Activated CD4-positive, alpha-beta T cell treated with anti-CD3 and anti-CD28 coated beads for 36 hours (primary cell): ENCODE results near the gene AKAP8L. TPM values are rescaled to one million over a fixed set of nuclear protein-coding genes. Genes with fewer than 3 reads are reported as not detected.

ENCODE experiments used
- ATAC-seq: fragments of 200-7000 bp; cut with Tn5 transposase; one replicate; pipeline ENCODE4 v1.10.0; 2021; ENCODE audit warnings: mild to moderate bottlenecking, moderate library complexity
- CTCF ChIA-PET: fragments of 350-600 bp; sonication (Branson Sonifier 250); formaldehyde crosslinking; loops from one replicate; lab custom pipeline; 2021; ENCODE audit warnings: antibody characterized with exemption; lab: Charles Lee
- POLR2A ChIA-PET: fragments of 350-600 bp; sonication (Branson Sonifier 250); formaldehyde crosslinking; loops from one replicate; lab custom pipeline; 2021; ENCODE audit warnings: antibody characterized with exemption, inconsistent platforms; lab: Charles Lee
- DNase-seq: peaks from one replicate; pipeline ENCODE4 v3.0.0-alpha.2; 2020
- H3K27ac Mint-ChIP-seq: one replicate; pipeline ENCODE4 v1.8.0; 2021; ENCODE audit warnings: mixed read lengths
- H3K27me3 Mint-ChIP-seq: one replicate; pipeline ENCODE4 v1.8.0; 2021; ENCODE audit warnings: mixed read lengths
- H3K36me3 Mint-ChIP-seq: one replicate; pipeline ENCODE4 v1.8.0; 2021; ENCODE audit warnings: low read depth, mixed read lengths
- H3K4me1 Mint-ChIP-seq: one replicate; pipeline ENCODE4 v1.8.0; 2021; ENCODE audit warnings: mixed read lengths
- H3K4me3 Mint-ChIP-seq: one replicate; pipeline ENCODE4 v1.8.0; 2021; ENCODE audit warnings: mild to moderate bottlenecking, moderate library complexity, mixed read lengths
- H3K9me3 Mint-ChIP-seq: one replicate; pipeline ENCODE4 v1.8.0; 2021; ENCODE audit warnings: low read depth, mixed read lengths
- intact Hi-C, 2 experiments: fragments of 100-400 bp; cut with DNase I in 1 of 2; cut with micrococcal nuclease in 1 of 2; formaldehyde crosslinking; loops; one replicate each; pipeline versions ENCODE4 v1.14.2 to v1.15.1; 2022 to 2024; cut with DNase I, micrococcal nuclease
- total RNA-seq, 2 experiments: library from RNA; stranded (reverse); gene quantifications; one replicate each; pipeline ENCODE4 v1.2.3, GENCODE V29; 2021

The AKAP8L gene
- total RNA-seq, 2 experiments from 2014 or later, result 76.2 to 89.9 TPM

GRCh38 chr19:15378534-15379082 is 40.2 kb downstream of the AKAP8L start:
- CTCF ChIA-PET, result interaction anchor here (0.5 to 3.6 kb wide), 14 partner anchors 8 to 739 kb away, joined by 3 to 22 read pairs (median 4); partner anchors contain the start of gene AKAP8L
- POLR2A ChIA-PET, result interaction anchor here (0.6 to 3.4 kb wide), 13 partner anchors 8 to 1707 kb away, joined by 3 to 34 read pairs (median 3); partner anchors contain the start of genes AKAP8L and BRD4
- intact Hi-C loops, result loop anchor here (1.0 to 5.0 kb wide), 16 partner anchors 41 to 960 kb away; partner anchors contain the start of genes BRD4 (in 2 of the 2), DDX39A (in 1 of the 2) and RAB8A (in 1 of the 2)
- Mint-ChIP-seq H3K9me3 (no peaks in the 10 kb centered on the region), H3K4me1 (peaks cover 37% of the 10 kb centered on the region), H3K4me3 (peak overlapping the region; percentile 88), H3K27ac (peak overlapping the region; percentile 95), H3K36me3 (peaks cover 10% of the 10 kb centered on the region), H3K27me3 (no peaks in the 10 kb centered on the region)
- DNase-seq (peak; percentile 73), ATAC-seq (peak; percentile 14)

- no peak for DNase-seq
- peaks cover 32% of the 10 kb centered on the region for H3K4me1 Mint-ChIP-seq
- no peaks in the 10 kb centered on the region for H3K27me3 Mint-ChIP-seq
- ATAC-seq, result no peak
- H3K4me3 Mint-ChIP-seq, result no peak overlapping the region
- intact Hi-C loops, result loop anchor here (5.0 kb wide), 3 partner anchors 43 to 737 kb away; partner anchors contain the start of genes BRD4 (in 1 of the 2) and RAB8A (in 1 of the 2)
- H3K9me3 Mint-ChIP-seq, result no peaks in the 10 kb centered on the region
- H3K27ac Mint-ChIP-seq, result no peak overlapping the region
- ChIA-PET CTCF (interaction anchor here (0.6 kb wide), 1 partner anchor 246 kb away, joined by 3 read pairs; no protein-coding TSS in a partner anchor), POLR2A (interaction anchor here (0.6 kb wide), 1 partner anchor 367 kb away, joined by 4 read pairs; no protein-coding TSS in a partner anchor)
- H3K36me3 Mint-ChIP-seq, result peaks cover 35% of the 10 kb centered on the region
Measured at GRCh38 chr19:15374796-15375440, 43.9 kb downstream of the AKAP8L start.

GRCh38 chr19:15374105-15374651 is 44.6 kb downstream of the AKAP8L start:
- intact Hi-C loops, result no loop called here
- Mint-ChIP-seq H3K9me3 (no peaks in the 10 kb centered on the region), H3K27ac (no peak overlapping the region), H3K4me3 (no peak overlapping the region), H3K27me3 (no peaks in the 10 kb centered on the region), H3K36me3 (peaks cover 37% of the 10 kb centered on the region), H3K4me1 (peaks cover 32% of the 10 kb centered on the region)
- no peak for DNase-seq
- ChIA-PET CTCF (interaction anchor here (0.6 kb wide), 1 partner anchor 245 kb away, joined by 3 read pairs; no protein-coding TSS in a partner anchor), POLR2A (no interaction called here)
- ATAC-seq, result no peak

- Mint-ChIP-seq H3K4me3 (no peak overlapping the region), H3K4me1 (peaks cover 32% of the 10 kb centered on the region), H3K27ac (no peak overlapping the region), H3K9me3 (no peaks in the 10 kb centered on the region), H3K36me3 (peaks cover 39% of the 10 kb centered on the region), H3K27me3 (no peaks in the 10 kb centered on the region)
- intact Hi-C loops, result no loop called here
- POLR2A ChIA-PET, result no interaction called here
- CTCF ChIA-PET, result interaction anchor here (0.6 kb wide), 2 partner anchors 82 to 91 kb away, joined by 3 read pairs; no protein-coding TSS in a partner anchor
- DNase-seq, result no peak
- ATAC-seq, result no peak
Measured at GRCh38 chr19:15373644-15374043, 45.1 kb downstream of the AKAP8L start.

- H3K4me1 Mint-ChIP-seq, result peaks cover 30% of the 10 kb centered on the region
- ChIA-PET CTCF (interaction anchor here (0.6 kb wide), 1 partner anchor 81 kb away, joined by 3 read pairs; no protein-coding TSS in a partner anchor), POLR2A (no interaction called here)
- H3K9me3 Mint-ChIP-seq, result no peaks in the 10 kb centered on the region
- ATAC-seq (no peak), DNase-seq (no peak)
- H3K27me3 Mint-ChIP-seq, result no peaks in the 10 kb centered on the region
- peaks cover 43% of the 10 kb centered on the region for H3K36me3 Mint-ChIP-seq
- intact Hi-C loops, result no loop called here
- peak overlapping the region; percentile 79 for H3K27ac Mint-ChIP-seq
- H3K4me3 Mint-ChIP-seq, result no peak overlapping the region
Measured at GRCh38 chr19:15372891-15373301, 45.9 kb downstream of the AKAP8L start.

- Mint-ChIP-seq H3K4me1 (peaks cover 25% of the 10 kb centered on the region), H3K36me3 (peaks cover 48% of the 10 kb centered on the region), H3K4me3 (no peak overlapping the region), H3K27me3 (no peaks in the 10 kb centered on the region), H3K27ac (peak overlapping the region; percentile 79), H3K9me3 (no peaks in the 10 kb centered on the region)
- peak; percentile 68 for DNase-seq
- peak; percentile 55 for ATAC-seq
- ChIA-PET CTCF (interaction anchor here (0.5 kb wide), 1 partner anchor 800 kb away, joined by 3 read pairs; no protein-coding TSS in a partner anchor), POLR2A (no interaction called here)
- intact Hi-C loops, result no loop called here
Measured at GRCh38 chr19:15372470-15372869, 46.3 kb downstream of the AKAP8L start.

- POLR2A ChIA-PET, result interaction anchor here (0.6 to 1.1 kb wide), 4 partner anchors 13 to 156 kb away, joined by 3 to 4 read pairs (median 3); partner anchors contain the start of gene AKAP8L
- Mint-ChIP-seq H3K4me3 (no peak overlapping the region), H3K4me1 (peaks cover 20% of the 10 kb centered on the region), H3K27me3 (no peaks in the 10 kb centered on the region), H3K9me3 (no peaks in the 10 kb centered on the region), H3K36me3 (peaks cover 49% of the 10 kb centered on the region), H3K27ac (peak overlapping the region; percentile 79)
- DNase-seq (no peak), ATAC-seq (no peak)
- intact Hi-C loops, result no loop called here
- CTCF ChIA-PET, result interaction anchor here (0.5 to 1.0 kb wide), 2 partner anchors 9 to 801 kb away, joined by 3 read pairs; no protein-coding TSS in a partner anchor
Measured at GRCh38 chr19:15371786-15372380, 46.9 kb downstream of the AKAP8L start.

GRCh38 chr19:15371119-15371518 is 47.7 kb downstream of the AKAP8L start:
- no peak overlapping the region for H3K27ac Mint-ChIP-seq
- CTCF ChIA-PET, result interaction anchor here (0.6 to 1.0 kb wide), 2 partner anchors 10 to 51 kb away, joined by 3 to 4 read pairs; no protein-coding TSS in a partner anchor
- H3K4me3 Mint-ChIP-seq, result no peak overlapping the region
- H3K36me3 Mint-ChIP-seq, result peaks cover 50% of the 10 kb centered on the region
- no peaks in the 10 kb centered on the region for H3K9me3 Mint-ChIP-seq
- H3K27me3 Mint-ChIP-seq, result no peaks in the 10 kb centered on the region
- ATAC-seq (no peak), DNase-seq (no peak)
- peaks cover 15% of the 10 kb centered on the region for H3K4me1 Mint-ChIP-seq
- intact Hi-C loops, result no loop called here
- POLR2A ChIA-PET, result interaction anchor here (0.6 to 1.4 kb wide), 7 partner anchors 8 to 1890 kb away, joined by 3 to 7 read pairs (median 4); partner anchors contain the start of genes AKAP8 and AKAP8L

- no peaks in the 10 kb centered on the region for H3K27me3 Mint-ChIP-seq
- no peak for DNase-seq
- H3K36me3 Mint-ChIP-seq, result peaks cover 59% of the 10 kb centered on the region
- no peak for ATAC-seq
- intact Hi-C loops, result no loop called here
- H3K9me3 Mint-ChIP-seq, result no peaks in the 10 kb centered on the region
- CTCF ChIA-PET, result no interaction called here
- no peak overlapping the region for H3K27ac Mint-ChIP-seq
- no peak overlapping the region for H3K4me3 Mint-ChIP-seq
- peaks cover 11% of the 10 kb centered on the region for H3K4me1 Mint-ChIP-seq
- POLR2A ChIA-PET, result interaction anchor here (1.4 kb wide), 1 partner anchor 10 kb away, joined by 7 read pairs; the partner anchor contains the start of gene AKAP8
Measured at GRCh38 chr19:15369594-15369891, 49.2 kb downstream of the AKAP8L start.

- ChIA-PET POLR2A (no interaction called here), CTCF (interaction anchor here (0.7 to 1.5 kb wide), 3 partner anchors 10 to 856 kb away, joined by 3 to 4 read pairs (median 4); no protein-coding TSS in a partner anchor)
- no peak for DNase-seq
- Mint-ChIP-seq H3K4me1 (peaks cover 11% of the 10 kb centered on the region), H3K9me3 (no peaks in the 10 kb centered on the region), H3K4me3 (no peak overlapping the region), H3K36me3 (peaks cover 61% of the 10 kb centered on the region), H3K27ac (no peak overlapping the region), H3K27me3 (no peaks in the 10 kb centered on the region)
- intact Hi-C loops, result no loop called here
- ATAC-seq, result no peak
Measured at GRCh38 chr19:15368798-15369593, 49.8 kb downstream of the AKAP8L start.
